HG03103 (cell line): ENCODE measurements around the gene CDYL.
"Not testable (repeated sequence)": the region's sequence is repeated elsewhere in the genome, so short reads cannot be mapped to it uniquely, and the experiment has no call there.

ENCODE experiments used
- ATAC-seq: cut with Tn5 transposase; IDR thresholded peaks from one replicate; pipeline ENCODE4 v1.9.1; 2021; ENCODE audit warnings: low read depth; ENCODE audit not compliant: unreplicated experiment

CDYL gene

GRCh38 chr6:4829089-4829488, 52.9 kb downstream of the CDYL start:
- ATAC-seq, result no peak

GRCh38 chr6:4835540-4835939, 59.3 kb downstream of the CDYL start:
- not testable (repeated sequence) for ATAC-seq

- ATAC-seq, result no peak
These were observed 64.0 kb downstream of the CDYL start for GRCh38 chr6:4840169-4840568.

- ATAC-seq, result no peak
These were observed 67.9 kb downstream of the CDYL start for GRCh38 chr6:4844108-4844507.

- no peak for ATAC-seq
These were observed 70.2 kb downstream of the CDYL start for GRCh38 chr6:4846387-4846786.

- ATAC-seq, result no peak
These were observed 72.3 kb downstream of the CDYL start for GRCh38 chr6:4848382-4849068.

- ATAC-seq, result no peak
These were observed 73.2 kb downstream of the CDYL start for GRCh38 chr6:4849226-4850022.

GRCh38 chr6:4851035-4851434, 74.8 kb downstream of the CDYL start:
- no peak for ATAC-seq

GRCh38 chr6:4852186-4852585, 76.0 kb downstream of the CDYL start:
- not testable (repeated sequence) for ATAC-seq

- no peak for ATAC-seq
These were observed 76.7 kb downstream of the CDYL start for GRCh38 chr6:4852938-4853337.

GRCh38 chr6:4853349-4853748, 77.1 kb downstream of the CDYL start:
- no peak for ATAC-seq

- ATAC-seq, result no peak
These were observed 77.7 kb downstream of the CDYL start for GRCh38 chr6:4853782-4854511.

- no peak for ATAC-seq
These were observed 80.6 kb downstream of the CDYL start for GRCh38 chr6:4856785-4857184.

GRCh38 chr6:4858194-4859015, 82.2 kb downstream of the CDYL start:
- no peak for ATAC-seq

- ATAC-seq, result no peak
These were observed 84.2 kb downstream of the CDYL start for GRCh38 chr6:4860387-4860786.

GRCh38 chr6:4861564-4861963, 85.4 kb downstream of the CDYL start:
- no peak for ATAC-seq

GRCh38 chr6:4864519-4864918, 88.3 kb downstream of the CDYL start:
- no peak for ATAC-seq

- ATAC-seq, result not testable (repeated sequence)
These were observed 88.8 kb downstream of the CDYL start for GRCh38 chr6:4865006-4865405.

GRCh38 chr6:4870821-4871494, 94.8 kb downstream of the CDYL start:
- no peak for ATAC-seq

- ATAC-seq, result no peak
These were observed 95.6 kb downstream of the CDYL start for GRCh38 chr6:4871825-4872224.
